Mucosa of descending colon (tissue), 3 donors: ENCODE measurements around the gene ST6GALNAC2. TPM values are rescaled to one million over a fixed set of nuclear protein-coding genes. Genes with fewer than 3 reads are reported as not detected.
"Not testable (repeated sequence)": the region's sequence is repeated elsewhere in the genome, so short reads cannot be mapped to it uniquely, and the experiment has no call there.

ENCODE experiments used
- ATAC-seq: fragments of 200-7000 bp; cut with Tn5 transposase; one replicate; pipeline ENCODE4 v1.9.1; 2020; ENCODE audit warnings: mild to moderate bottlenecking, moderate library complexity
- DNase-seq, 3 donors: peaks; one replicate each; pipeline ENCODE4 v3.0.0-alpha.2; 2020
- H3K36me3 ChIP-seq: fragments of 200-600 bp; one replicate; pipeline ENCODE4 v1.8.0; 2021; ENCODE audit warnings: low read depth, mild to moderate bottlenecking
- H3K4me1 ChIP-seq: fragments of 200-600 bp; one replicate; pipeline ENCODE4 v1.8.0; 2021; ENCODE audit warnings: low read depth, mild to moderate bottlenecking
- H3K4me3 ChIP-seq: fragments of 200-600 bp; one replicate; pipeline ENCODE4 v1.8.0; 2021; ENCODE audit warnings: mild to moderate bottlenecking
- H3K9me3 ChIP-seq: fragments of 200-600 bp; one replicate; pipeline ENCODE4 v1.8.0; 2021; ENCODE audit warnings: mild to moderate bottlenecking
- CTCF ChIP-seq: fragments of 200-600 bp; IDR thresholded peaks from one replicate; pipeline ENCODE4 v1.8.0; 2022; ENCODE audit warnings: antibody characterized with exemption, mild to moderate bottlenecking
- intact Hi-C, 2 donors: fragments of 100-400 bp; cut with DNase I in 1 of 2; cut with micrococcal nuclease in 1 of 2; formaldehyde crosslinking; loops; one replicate each; pipeline versions ENCODE4 v1.11.0 to v1.11.1; 2022; cut with DNase I, micrococcal nuclease
- total RNA-seq, 3 donors: library from RNA; stranded (reverse); fragmentation: NEBNext Ultra II Directional in 2 of 3; extraction: Animal tissue kit (Norgen Biotek cat#: 25700) in 2 of 3; gene quantifications; one replicate each; pipeline versions ENCODE4 v1.2.1 to v1.2.4, GENCODE V29; 2021 to 2023
- donor health status: DM: no; HTN: no; CAD: no; lungs with moderate emphysema.
- donor health status: DM: no; HTN: no; CAD: no.
- donor health status: DM: no; HTN: yes; CAD: no.

The ST6GALNAC2 gene
- total RNA-seq, 3 donors from 2014 or later = 3.7 to 11.1 (median 4.3) TPM

- DNase-seq (no peak), ATAC-seq (no peak)
- Histone ChIP-seq H3K36me3 (no peaks in the 10 kb centered on the region), H3K4me3 (no peak overlapping the region), H3K4me1 (no peaks in the 10 kb centered on the region), H3K9me3 (no peaks in the 10 kb centered on the region)
- intact Hi-C loops = no loop called here
- TF ChIP-seq CTCF = no peak
Measured at GRCh38 chr17:76614912-76615617, 29.4 kb upstream of the ST6GALNAC2 start.

DNA sequence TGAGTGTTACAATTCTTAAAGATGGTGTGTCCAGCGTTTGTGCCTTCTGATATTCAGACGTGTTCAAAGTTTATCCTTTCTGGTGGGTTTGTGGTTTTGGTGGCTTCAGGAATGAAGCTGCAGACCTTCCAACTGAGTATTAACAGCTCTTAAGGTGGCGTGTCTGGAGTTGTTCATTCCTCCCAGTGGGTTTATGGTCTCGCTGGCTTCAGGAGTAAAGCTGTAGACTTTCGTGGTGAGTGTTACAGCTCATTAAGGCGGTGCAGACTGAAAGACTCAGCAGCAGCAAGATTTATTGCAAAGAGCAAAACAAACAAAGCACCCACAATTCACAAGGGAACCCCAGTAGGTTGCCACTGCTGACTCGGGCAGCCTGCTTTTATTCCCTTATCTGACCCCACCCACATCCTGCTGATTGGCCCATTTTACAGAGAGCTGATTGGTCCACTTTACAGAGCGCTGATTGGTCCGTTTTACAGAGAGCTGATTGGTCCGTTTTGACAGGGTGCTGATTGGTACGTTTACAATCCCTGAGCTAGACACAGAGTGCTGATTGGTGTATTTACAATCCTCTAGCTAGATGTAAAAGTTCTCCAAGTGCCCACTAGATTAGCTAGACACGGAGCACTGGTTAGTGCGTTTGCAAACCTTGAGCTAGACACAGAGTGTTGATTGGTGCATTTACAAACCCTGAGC, 28.6 kb upstream of the ST6GALNAC2 start:
- H3K4me1 ChIP-seq, H3K36me3 ChIP-seq, ATAC-seq, intact Hi-C loops, DNase-seq, H3K9me3 ChIP-seq, H3K4me3 ChIP-seq: not testable (repeated sequence)

DNA sequence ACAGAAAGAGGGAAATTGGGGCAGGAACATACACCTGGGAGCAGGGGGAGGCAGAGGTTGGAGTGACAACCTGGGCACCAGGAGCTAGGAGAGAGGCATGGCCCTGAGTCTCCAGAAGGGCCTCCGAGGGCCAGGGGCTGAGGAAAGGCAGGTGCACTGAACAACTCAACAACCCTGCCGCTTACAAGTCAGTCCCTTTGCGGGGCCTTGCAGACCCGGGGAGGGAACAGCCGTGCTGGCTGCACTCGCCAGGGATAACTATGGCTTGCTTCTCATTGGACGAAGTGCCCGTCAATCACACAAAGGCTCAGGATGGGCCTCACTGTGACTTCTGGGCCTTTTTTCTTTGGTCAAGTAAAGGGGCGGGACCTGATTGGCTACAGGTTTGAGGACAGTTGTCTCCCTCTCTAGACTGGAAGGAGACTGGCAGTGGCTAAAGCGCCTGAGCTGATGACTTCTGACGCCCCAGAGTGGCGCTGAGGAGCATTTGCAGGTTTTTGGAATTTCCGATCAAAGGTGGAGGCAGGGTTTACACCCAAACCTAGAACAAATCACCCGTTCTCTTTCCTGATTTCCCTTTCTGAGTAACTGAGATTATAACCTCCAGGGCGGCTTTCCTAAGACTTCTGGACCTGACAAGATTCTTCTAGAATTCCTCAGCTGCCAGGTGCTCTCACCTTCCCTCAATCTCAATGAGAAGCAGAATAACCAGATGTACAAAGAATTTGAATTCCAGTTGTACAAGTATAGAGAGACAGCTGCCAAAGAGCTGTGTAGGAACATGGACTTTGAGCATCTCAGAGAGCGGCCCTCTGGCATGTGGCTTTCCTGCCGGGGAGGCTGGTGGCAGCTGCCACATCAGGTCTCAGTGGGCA, 27.6 kb upstream of the ST6GALNAC2 start:
- H3K4me1 ChIP-seq = no peaks in the 10 kb centered on the region
- intact Hi-C loops = no loop called here
- no peak for TF ChIP-seq CTCF
- ATAC-seq = peak; percentile 51
- no peak for DNase-seq
- no peak overlapping the region for H3K4me3 ChIP-seq
- H3K36me3 ChIP-seq = no peaks in the 10 kb centered on the region
- H3K9me3 ChIP-seq = no peaks in the 10 kb centered on the region

DNA sequence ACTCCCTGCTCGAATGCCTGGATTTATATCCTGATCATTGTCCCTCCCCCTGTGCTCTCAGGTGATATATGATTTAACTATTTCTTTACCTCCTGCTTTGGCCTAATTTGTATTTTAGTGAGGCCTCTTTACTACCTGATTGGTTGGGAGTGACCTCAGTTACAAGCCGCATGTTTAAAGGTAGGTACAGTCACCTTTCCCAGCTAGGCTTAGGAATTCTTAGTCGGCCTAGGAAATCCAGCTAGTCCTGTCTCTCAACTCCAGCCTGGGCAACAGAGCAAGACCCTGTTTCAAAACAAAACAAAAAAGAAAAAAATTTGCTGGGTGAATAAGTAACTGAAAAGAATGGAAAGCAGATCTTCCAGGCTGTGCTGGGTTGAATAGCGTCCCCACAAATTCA, 26.8 kb upstream of the ST6GALNAC2 start:
- intact Hi-C loops = no loop called here
- Histone ChIP-seq H3K9me3 (no peaks in the 10 kb centered on the region), H3K36me3 (no peaks in the 10 kb centered on the region), H3K4me1 (no peaks in the 10 kb centered on the region), H3K4me3 (no peak overlapping the region)
- ATAC-seq = no peak
- no peak for TF ChIP-seq CTCF
- no peak for DNase-seq

DNA sequence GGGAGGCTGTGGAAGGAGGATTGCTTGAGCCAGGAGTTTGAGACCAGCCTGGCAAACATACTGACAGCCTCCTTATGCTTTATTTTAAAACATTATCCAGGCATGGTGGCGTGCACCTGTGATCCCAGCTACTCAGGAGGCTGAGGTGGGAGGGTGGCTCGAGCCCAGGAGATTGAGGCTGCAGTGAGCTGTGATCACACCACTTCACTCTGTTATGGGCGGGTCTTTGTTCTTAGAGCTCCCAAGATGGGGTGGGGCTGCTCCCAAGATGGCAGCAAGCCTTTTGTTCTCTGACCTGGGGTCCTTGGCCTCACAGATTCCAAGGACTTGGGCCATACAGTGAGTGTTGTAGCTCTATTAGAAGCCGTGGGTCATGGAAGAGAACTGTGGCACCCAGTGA, 26.1 kb upstream of the ST6GALNAC2 start:
- ATAC-seq (no peak), DNase-seq (no peak)
- Histone ChIP-seq H3K4me3 (no peak overlapping the region), H3K9me3 (no peaks in the 10 kb centered on the region), H3K36me3 (no peaks in the 10 kb centered on the region), H3K4me1 (no peaks in the 10 kb centered on the region)
- intact Hi-C loops = no loop called here
- no peak for TF ChIP-seq CTCF

- ATAC-seq = peak; percentile 34
- H3K4me3 ChIP-seq, DNase-seq, H3K9me3 ChIP-seq, H3K36me3 ChIP-seq, H3K4me1 ChIP-seq, intact Hi-C loops: not testable (repeated sequence)
Measured at GRCh38 chr17:76611080-76611749, 25.6 kb upstream of the ST6GALNAC2 start.

GRCh38 chr17:76606685-76607084, 21.0 kb upstream of the ST6GALNAC2 start:
- H3K36me3 ChIP-seq, H3K9me3 ChIP-seq, DNase-seq, H3K4me3 ChIP-seq, H3K4me1 ChIP-seq, ATAC-seq, intact Hi-C loops: not testable (repeated sequence)
